Pancreas (tissue), 10 donors: ENCODE results near the gene RIF1. TPM values are rescaled to one million over a fixed set of nuclear protein-coding genes. Genes with fewer than 3 reads are reported as not detected.

ENCODE experiments used
- ATAC-seq, 4 donors: fragments of 200-7000 bp; cut with Tn5 transposase; one replicate each; pipeline versions ENCODE4 v1.8.0 to v1.9.1; 2020; ENCODE audit warnings: mild to moderate bottlenecking in 4 of 4, moderate library complexity in 4 of 4
- DNase-seq, 6 donors: peaks; one replicate each; pipeline ENCODE4 v3.0.0-alpha.2; 2020
- FAIRE-seq: peaks from 2 replicates; lab custom pipeline; 2012; peaks lifted over from hg19 to GRCh38; lab: Jason Lieb, UNC
- H3K27ac ChIP-seq, 4 donors: fragments of 200-600 bp; sonication (generic); 1 replicate in 3 of 4; 2 replicates in 1 of 4; pipeline versions ENCODE4 v1.5.0 to v1.8.0; 2020
- H3K27me3 ChIP-seq, 4 donors: fragments of 200-600 bp; one replicate each; pipeline ENCODE4 v1.8.0; 2021
- H3K36me3 ChIP-seq, 3 donors: fragments of 200-600 bp; sonication (generic) in 1 of 3; one replicate each; pipeline versions ENCODE4 v1.5.0 to v1.8.0; 2020 to 2021
- H3K4me1 ChIP-seq, 3 donors: fragments of 200-600 bp; one replicate each; pipeline ENCODE4 v1.8.0; 2021
- H3K4me3 ChIP-seq, 4 donors: fragments of 200-600 bp; sonication (generic) in 2 of 4; one replicate each; pipeline versions ENCODE4 v1.5.0 to v1.8.0; 2020 to 2021
- H3K9me3 ChIP-seq, 4 donors: fragments of 200-600 bp; one replicate each; pipeline ENCODE4 v1.8.0; 2021
- WGBS, 2 donors: extraction: QIAGEN DNeasy Blood & Tissue Kit; methylation state at CpG; one replicate each; pipeline ENCODE4 v1.1.7; 2013; 5-methylcytosine and 5-hydroxymethylcytosine counted together
- intact Hi-C, 3 donors: fragments of 100-400 bp; cut with DNase I; formaldehyde crosslinking; loops; one replicate each; pipeline versions ENCODE4 v1.11.1 to v1.14.2; 2022
- microRNA-seq, 2 donors: library from miRNA; unstranded; fragments of <30 nt; microRNA quantifications; one replicate each; pipeline versions ENCODE4 to v1.1.0, GENCODE V29; 2019 to 2020
- polyA plus RNA-seq, 2 donors: library from polyadenylated mRNA; stranded (reverse); fragments of 200-250 nt; gene quantifications; one replicate each; pipeline ENCODE4 v1.2.3, GENCODE V29; 2013
- total RNA-seq, 6 donors: library from RNA; stranded (reverse); fragmentation: NEBNext Ultra II Directional in 4 of 6; extraction: Animal tissue kit (Norgen Biotek cat#: 25700) in 4 of 6; gene quantifications; one replicate each; pipeline versions ENCODE4 v1.2.1 to v1.2.4, GENCODE V29; 2021 to 2023
- TF ChIP-seq, protein P1 (sequence below), 4 donors: fragments of 200-600 bp; sonication (generic) in 3 of 4; IDR thresholded peaks; one replicate each; pipeline versions ENCODE4 v1.5.0 to v1.8.0; 2021; ENCODE audit warnings: antibody characterized with exemption in 4 of 4
- donor health status: healthy with polysubstance abuse.
- donor health status: DM: no; HTN: no; CAD: no; lungs with moderate emphysema.
- donor health status: DM: no; HTN: no; CAD: no.
- donor health status: control.
- donor health status: control.
- donor health status: Bipolar disorder and iron deficiency.
- donor health status: DM: yes; HTN: yes; CAD: no.
- donor health status: DM: no; HTN: no; CAD: no.
- donor health status: DM: no; HTN: no; CAD: no.
- donor health status: DM: yes; HTN: yes; CAD: no.

The RIF1 gene
- total and polyA plus RNA-seq, 8 donors, result 2.6 to 21.6 (median 17.0) TPM

DNA sequence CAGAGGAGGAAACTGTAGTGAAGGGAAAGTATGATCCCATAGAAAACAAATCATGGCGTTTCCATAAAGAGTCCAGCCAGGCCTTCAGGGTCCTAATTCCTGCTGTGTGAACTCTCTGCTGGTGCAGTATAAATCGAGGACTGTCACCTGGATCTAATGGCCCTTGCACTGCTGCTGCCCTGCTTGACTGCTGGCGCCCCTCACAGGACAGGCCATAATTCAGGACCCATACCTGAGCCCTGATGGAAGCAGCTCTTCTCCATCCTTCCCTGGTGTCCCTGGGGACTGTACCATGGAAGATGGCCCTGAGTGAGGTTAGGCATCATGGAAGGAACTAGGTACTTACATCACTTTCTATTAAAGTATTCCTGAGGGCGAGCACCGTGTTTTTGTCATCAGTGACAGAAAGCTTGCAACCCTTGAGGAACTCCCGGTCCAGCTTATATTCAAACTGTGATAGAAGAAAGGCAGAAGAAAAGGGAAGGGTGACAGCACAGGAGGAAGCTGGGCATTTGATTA is 116.9 kb downstream of the RIF1 start:
- DNase-seq (no peak), FAIRE-seq (no peak), ATAC-seq (no peak)
- Histone ChIP-seq H3K9me3 (no peaks in the 10 kb centered on the region), H3K4me1 (no peaks in the 10 kb centered on the region), H3K27me3 (no peaks in the 10 kb centered on the region), H3K36me3 (no peaks in the 10 kb centered on the region), H3K4me3 (no peak overlapping the region), H3K27ac (no peak overlapping the region)
- TF ChIP-seq, protein P1, sequence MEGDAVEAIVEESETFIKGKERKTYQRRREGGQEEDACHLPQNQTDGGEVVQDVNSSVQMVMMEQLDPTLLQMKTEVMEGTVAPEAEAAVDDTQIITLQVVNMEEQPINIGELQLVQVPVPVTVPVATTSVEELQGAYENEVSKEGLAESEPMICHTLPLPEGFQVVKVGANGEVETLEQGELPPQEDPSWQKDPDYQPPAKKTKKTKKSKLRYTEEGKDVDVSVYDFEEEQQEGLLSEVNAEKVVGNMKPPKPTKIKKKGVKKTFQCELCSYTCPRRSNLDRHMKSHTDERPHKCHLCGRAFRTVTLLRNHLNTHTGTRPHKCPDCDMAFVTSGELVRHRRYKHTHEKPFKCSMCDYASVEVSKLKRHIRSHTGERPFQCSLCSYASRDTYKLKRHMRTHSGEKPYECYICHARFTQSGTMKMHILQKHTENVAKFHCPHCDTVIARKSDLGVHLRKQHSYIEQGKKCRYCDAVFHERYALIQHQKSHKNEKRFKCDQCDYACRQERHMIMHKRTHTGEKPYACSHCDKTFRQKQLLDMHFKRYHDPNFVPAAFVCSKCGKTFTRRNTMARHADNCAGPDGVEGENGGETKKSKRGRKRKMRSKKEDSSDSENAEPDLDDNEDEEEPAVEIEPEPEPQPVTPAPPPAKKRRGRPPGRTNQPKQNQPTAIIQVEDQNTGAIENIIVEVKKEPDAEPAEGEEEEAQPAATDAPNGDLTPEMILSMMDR (IDR thresholded peaks at IDR 0.05), result no peak
- WGBS, 2 donors, result 86 to 92% methylated on average over 6 of the region's 6 CpGs
- intact Hi-C loops, result no loop called here

Small RNA genes lying within 50 kb of the gene (microRNA-seq; reads per million reads assigned to microRNA genes)
- 0 reads per million in 2 donors for gene MIR4773-1
- 0 reads per million in 2 donors for gene MIR4773-2

Other genes with a start within 250 kb of the RIF1 start
- 1 to 10 TPM; 2.6 to 4.2 (median 3.3) TPM for gene RBM43, start 148.0 kb upstream of the RIF1 start, total RNA-seq
- gene RBM43, start 148.0 kb upstream of the RIF1 start, polyA plus RNA-seq, result 1 to 10 TPM; 1.4 to 2.3 TPM
- gene NMI, start 120.2 kb upstream of the RIF1 start, total RNA-seq, result 10 to 100 TPM in 1 of 6 donors, 1 to 10 TPM in 5; 3.2 to 11.4 (median 4.3) TPM
- 1 to 10 TPM; 5.0 to 6.3 TPM for gene NMI, start 120.2 kb upstream of the RIF1 start, polyA plus RNA-seq
- gene TNFAIP6, start 52.3 kb upstream of the RIF1 start, total RNA-seq, result under 1 TPM in 3 of 6 donors, not detected in 3; 0.08 to 0.55 (median 0.44) TPM
- under 1 TPM in 1 of 2 donors, not detected in 1; 0.16 TPM for gene TNFAIP6, start 52.3 kb upstream of the RIF1 start, polyA plus RNA-seq